HCT116 (cell line): Measurements from ENCODE around the gene PLA2G7. TPM values are rescaled to one million over a fixed set of nuclear protein-coding genes. Genes with fewer than 3 reads are reported as not detected.

ENCODE experiments used
- ATAC-seq: fragments of 200-7000 bp; cut with Tn5 transposase; 2 replicates; pipeline ENCODE4 v1.9.1; 2020; ENCODE audit warnings: mild to moderate bottlenecking, moderate library complexity
- BruUV-seq: library from RNA; stranded (reverse); fragments of 400-500 nt; replicated peaks from 2 replicates; lab custom pipeline; 2021; lab: Mats Ljungman, UMichigan
- CTCF ChIA-PET: fragments of 300-600 bp; sonication (Branson Sonifier 250); formaldehyde crosslinking; loops from one replicate; lab custom pipeline; 2021; ENCODE audit warnings: antibody characterized with exemption; lab: Charles Lee
- POLR2A ChIA-PET: fragments of 300-600, 350-600 bp; sonication (Branson Sonifier 250); formaldehyde crosslinking; loops from one replicate; lab custom pipeline; 2021; ENCODE audit warnings: antibody characterized with exemption; lab: Charles Lee
- RAD21 ChIA-PET, 2 experiments: fragments of 300-600 bp; sonication (Branson Sonifier 250); formaldehyde crosslinking; loops; one replicate each; lab custom pipeline; 2023; ENCODE audit warnings: low total read pairs in 2 of 2; ENCODE audit not compliant: uncharacterized antibody in 2 of 2, unreplicated experiment in 2 of 2, low non-redundant PET in 1 of 2; lab: Charles Lee
- DNase-seq: peaks from one replicate; pipeline ENCODE4 v3.0.0-alpha.2; 2010; ENCODE audit warnings: low read depth, low spot score
- H2AFZ ChIP-seq: fragments of 200-600 bp; shearing (Covaris generic), sonication (generic); 2 replicates; pipeline ENCODE4 v1.6.1; 2017; ENCODE audit warnings: low read depth, mixed run types, mixed read lengths, antibody characterized with exemption, low read length; ENCODE audit not compliant: poor library complexity, severe bottlenecking
- H3K27ac ChIP-seq: 2 replicates; pipeline ENCODE4 v1.5.1; 2012; ENCODE audit warnings: low read depth, low read length
- H3K27me3 ChIP-seq: fragments of 200-600 bp; sonication (generic); 2 replicates; pipeline ENCODE4 v1.6.1; 2016; ENCODE audit warnings: mixed run types, low read length, mixed read lengths; ENCODE audit not compliant: insufficient read depth
- H3K36me3 ChIP-seq, 2 experiments: fragments of 200-500 bp in 1 of 2; fragments of 200-600 bp in 1 of 2; sonication (Bioruptor generic) in 1 of 2; sonication (generic) in 1 of 2; 2 replicates each; pipeline versions ENCODE4 v1.5.1 to v1.6.1; 2014 to 2016; ENCODE audit warnings: low read length in 2 of 2, inconsistent platforms in 1 of 2, mixed read lengths in 1 of 2, mixed run types in 1 of 2; ENCODE audit not compliant: insufficient read depth in 2 of 2, control insufficient read depth in 1 of 2
- H3K4me1 ChIP-seq, 2 experiments: fragments of 200-600 bp in 1 of 2; sonication (generic) in 1 of 2; 2 replicates each; pipeline versions ENCODE4 v1.5.1 to v1.6.1; 2012 to 2017; ENCODE audit warnings: low read length in 2 of 2, inconsistent platforms in 1 of 2, mild to moderate bottlenecking in 1 of 2, mixed read lengths in 1 of 2, mixed run types in 1 of 2, moderate library complexity in 1 of 2; ENCODE audit not compliant: insufficient read depth in 2 of 2, control insufficient read depth in 1 of 2
- H3K4me2 ChIP-seq: fragments of 200-600 bp; sonication (generic); 2 replicates; pipeline ENCODE4 v1.6.1; 2017; ENCODE audit warnings: mixed run types, low read length, mixed read lengths
- H3K4me3 ChIP-seq, 2 experiments: fragments of 200-600 bp in 1 of 2; sonication (generic) in 1 of 2; replicated peaks in 1 of 2; 2 replicates each; pipeline ENCODE4 v1.5.1; 2011 to 2016; ENCODE audit warnings: low read length in 2 of 2, control low read depth in 1 of 2, low read depth in 1 of 2, mild to moderate bottlenecking in 1 of 2, mixed read lengths in 1 of 2, mixed run types in 1 of 2
- H3K79me2 ChIP-seq: fragments of 200-600 bp; sonication (generic); 2 replicates; pipeline ENCODE4 v1.6.1; 2017; ENCODE audit warnings: mild to moderate bottlenecking, mixed run types, low read length, moderate library complexity, mixed read lengths; ENCODE audit not compliant: insufficient read depth
- H3K9ac ChIP-seq: fragments of 200-600 bp; sonication (generic); 2 replicates; pipeline ENCODE4 v1.6.1; 2016; ENCODE audit warnings: low read length, mixed read lengths
- H3K9me2 ChIP-seq: fragments of 200-600 bp; sonication (generic), shearing (Covaris generic); 2 replicates; pipeline ENCODE4 v1.6.1; 2017; ENCODE audit warnings: mixed run types, mild to moderate bottlenecking, moderate library complexity; ENCODE audit not compliant: insufficient read depth
- H3K9me3 ChIP-seq, 2 experiments: fragments of 200-500 bp in 1 of 2; fragments of 200-600 bp in 1 of 2; sonication (Bioruptor generic) in 1 of 2; sonication (generic) in 1 of 2; 2 replicates each; pipeline ENCODE4 v1.6.1; 2014 to 2017; ENCODE audit warnings: low read length in 2 of 2, mixed read lengths in 2 of 2, inconsistent platforms in 1 of 2, low read depth in 1 of 2, mild to moderate bottlenecking in 1 of 2, mixed run types in 1 of 2, moderate library complexity in 1 of 2; ENCODE audit not compliant: control insufficient read depth in 1 of 2, insufficient read depth in 1 of 2
- H4K20me1 ChIP-seq: fragments of 200-600 bp; sonication (generic), shearing (Covaris generic); 2 replicates; pipeline ENCODE4 v1.6.1; 2017; ENCODE audit warnings: mixed run types, mild to moderate bottlenecking, moderate library complexity; ENCODE audit not compliant: insufficient read depth
- CEBPB ChIP-seq: IDR thresholded peaks from 2 replicates; pipeline ENCODE4 v1.6.1; 2012; ENCODE audit warnings: low read depth
- EGR1 ChIP-seq: IDR thresholded peaks from 2 replicates; pipeline ENCODE4 v1.6.1; 2012; ENCODE audit warnings: low read depth
- ELF1 ChIP-seq: IDR thresholded peaks from 2 replicates; pipeline ENCODE4 v1.6.1; 2012; ENCODE audit warnings: low read depth, borderline replicate concordance
- EZH2 ChIP-seq: fragments of 200-600 bp; sonication (generic); IDR thresholded peaks from 2 replicates; pipeline ENCODE4 v1.6.1; 2017; ENCODE audit warnings: antibody characterized with exemption, mixed run types
- FOSL1 ChIP-seq: IDR thresholded peaks from 2 replicates; pipeline ENCODE4 v1.6.1; 2012; ENCODE audit warnings: low read depth
- JUND ChIP-seq: IDR thresholded peaks from 2 replicates; pipeline ENCODE4 v1.6.1; 2012
- POLR2A ChIP-seq: IDR thresholded peaks from 2 replicates; pipeline ENCODE4 v1.7.0; 2011; ENCODE audit warnings: borderline replicate concordance; ENCODE audit not compliant: insufficient read depth, insufficient read length; ENCODE audit errors: extremely low read depth
- POLR2AphosphoS5 ChIP-seq: IDR thresholded peaks from 2 replicates; pipeline ENCODE4 v1.6.1; 2011; ENCODE audit warnings: mild to moderate bottlenecking, low read depth, low read length, moderate library complexity
- RAD21 ChIP-seq: IDR thresholded peaks from 2 replicates; pipeline ENCODE4 v1.6.1; 2012; ENCODE audit warnings: low read depth, mild to moderate bottlenecking
- SIN3A ChIP-seq: IDR thresholded peaks from 2 replicates; pipeline ENCODE4 v1.6.1; 2012; ENCODE audit warnings: low read depth
- SP1 ChIP-seq: IDR thresholded peaks from 2 replicates; pipeline ENCODE4 v1.6.1; 2012; ENCODE audit warnings: low read depth
- TCF7L2 ChIP-seq: IDR thresholded peaks from 2 replicates; pipeline ENCODE4 v1.7.0; 2011; ENCODE audit warnings: borderline replicate concordance, inconsistent platforms; ENCODE audit not compliant: insufficient read depth, insufficient read length; ENCODE audit errors: extremely low read depth
- YY1 ChIP-seq: IDR thresholded peaks from 2 replicates; pipeline ENCODE4 v1.6.1; 2011; ENCODE audit warnings: low read length, low read depth, moderate library complexity, mild to moderate bottlenecking; ENCODE audit not compliant: insufficient replicate concordance; ENCODE audit errors: extremely low read depth
- intact Hi-C: fragments of 100-400 bp; cut with micrococcal nuclease; formaldehyde crosslinking; loops from 2 replicates; pipeline ENCODE4 v1.10.0; 2022
- total RNA-seq: library from RNA; stranded (reverse); gene quantifications from one replicate; pipeline ENCODE4 v1.2.1, GENCODE V29; 2021; ENCODE audit not compliant: unreplicated experiment
- TF ChIP-seq, protein P1 (sequence below): IDR thresholded peaks from 2 replicates; pipeline ENCODE4 v1.6.1; 2012
- TF ChIP-seq, protein P2 (sequence below): IDR thresholded peaks from 2 replicates; pipeline ENCODE4 v1.6.1; 2012
- TF ChIP-seq, protein P3 (sequence below): IDR thresholded peaks from 2 replicates; pipeline ENCODE4 v1.6.1; 2011; ENCODE audit warnings: mild to moderate bottlenecking, low read length, moderate library complexity; ENCODE audit not compliant: insufficient replicate concordance; ENCODE audit errors: extremely low read depth

Gene PLA2G7
- total RNA-seq, 1 experiment from 2014 or later, result 2.8 TPM

DNA sequence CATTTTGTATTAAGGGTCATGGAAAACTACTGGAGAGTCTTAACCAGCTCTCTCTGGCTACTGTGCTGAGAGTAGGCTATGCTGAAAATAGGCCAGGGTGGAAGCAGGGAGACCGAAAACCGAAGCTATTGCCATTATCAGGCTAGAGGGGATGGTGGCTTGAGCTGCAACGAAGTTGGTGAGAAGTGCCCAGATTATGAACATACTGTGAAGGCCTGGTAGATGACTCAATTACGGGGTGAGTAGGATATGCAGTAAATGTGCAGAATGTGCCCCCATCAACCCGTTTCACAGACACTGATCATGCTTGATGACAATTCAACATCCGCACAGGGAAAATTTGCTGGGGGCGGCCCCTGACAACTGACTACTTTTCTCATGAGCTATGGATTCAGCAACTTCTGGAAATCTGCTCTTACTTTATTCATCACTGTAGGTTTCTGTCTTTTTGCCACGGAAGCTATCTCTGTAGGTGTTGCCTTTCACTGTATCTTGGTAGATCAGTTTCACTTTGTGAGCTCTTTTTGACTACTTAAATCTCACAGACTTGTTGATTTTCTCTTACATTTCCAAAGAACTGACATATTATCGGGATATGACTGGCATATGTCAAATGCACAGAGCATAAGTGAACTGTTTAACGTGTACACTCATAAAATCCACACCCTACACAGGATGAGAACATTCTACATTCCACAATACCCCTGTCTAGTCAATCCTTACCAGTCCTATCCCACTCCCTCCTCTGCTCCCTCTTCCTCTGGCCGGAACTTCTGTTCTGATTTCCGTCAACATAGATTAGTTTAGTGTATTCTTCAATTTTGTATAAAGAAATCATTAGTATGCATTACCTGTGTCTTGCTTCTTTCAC, 42.5 kb upstream of the PLA2G7 start:
- DNase-seq (no peak), ATAC-seq (no peak)
- ChIA-PET POLR2A (no interaction called here), CTCF (no interaction called here)
- Histone ChIP-seq H3K9ac (no peak overlapping the region), H3K27ac (no peak overlapping the region), H3K27me3 (no peaks in the 10 kb centered on the region), H3K36me3 (no peaks in the 10 kb centered on the region), H3K4me1 (no peaks in the 10 kb centered on the region), H3K79me2 (no peaks in the 10 kb centered on the region), H2AFZ (no peak overlapping the region), H3K4me3 (no peak overlapping the region), H3K4me2 (no peak overlapping the region)
- intact Hi-C loops, result no loop called here
- BruUV-seq, result no TSS peak
- TF ChIP-seq JUND (no peak), CEBPB (no peak), RAD21 (no peak), YY1 (no peak), SIN3A (no peak), ELF1 (no peak), POLR2AphosphoS5 (no peak), FOSL1 (no peak), POLR2A (no peak), EGR1 (no peak), EZH2 (no peak), SP1 (no peak), TCF7L2 (no peak)
- TF ChIP-seq, protein P1, sequence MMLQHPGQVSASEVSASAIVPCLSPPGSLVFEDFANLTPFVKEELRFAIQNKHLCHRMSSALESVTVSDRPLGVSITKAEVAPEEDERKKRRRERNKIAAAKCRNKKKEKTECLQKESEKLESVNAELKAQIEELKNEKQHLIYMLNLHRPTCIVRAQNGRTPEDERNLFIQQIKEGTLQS, result no peak
- TF ChIP-seq, protein P2, sequence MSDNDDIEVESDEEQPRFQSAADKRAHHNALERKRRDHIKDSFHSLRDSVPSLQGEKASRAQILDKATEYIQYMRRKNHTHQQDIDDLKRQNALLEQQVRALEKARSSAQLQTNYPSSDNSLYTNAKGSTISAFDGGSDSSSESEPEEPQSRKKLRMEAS, result no peak
- TF ChIP-seq, protein P3, sequence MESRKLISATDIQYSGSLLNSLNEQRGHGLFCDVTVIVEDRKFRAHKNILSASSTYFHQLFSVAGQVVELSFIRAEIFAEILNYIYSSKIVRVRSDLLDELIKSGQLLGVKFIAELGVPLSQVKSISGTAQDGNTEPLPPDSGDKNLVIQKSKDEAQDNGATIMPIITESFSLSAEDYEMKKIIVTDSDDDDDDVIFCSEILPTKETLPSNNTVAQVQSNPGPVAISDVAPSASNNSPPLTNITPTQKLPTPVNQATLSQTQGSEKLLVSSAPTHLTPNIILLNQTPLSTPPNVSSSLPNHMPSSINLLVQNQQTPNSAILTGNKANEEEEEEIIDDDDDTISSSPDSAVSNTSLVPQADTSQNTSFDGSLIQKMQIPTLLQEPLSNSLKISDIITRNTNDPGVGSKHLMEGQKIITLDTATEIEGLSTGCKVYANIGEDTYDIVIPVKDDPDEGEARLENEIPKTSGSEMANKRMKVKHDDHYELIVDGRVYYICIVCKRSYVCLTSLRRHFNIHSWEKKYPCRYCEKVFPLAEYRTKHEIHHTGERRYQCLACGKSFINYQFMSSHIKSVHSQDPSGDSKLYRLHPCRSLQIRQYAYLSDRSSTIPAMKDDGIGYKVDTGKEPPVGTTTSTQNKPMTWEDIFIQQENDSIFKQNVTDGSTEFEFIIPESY, result no peak
- TF ChIP-seq, all 23 proteins: peak for 0
- no peaks in the 10 kb centered on the region for H3K9me2 ChIP-seq
- RAD21 ChIA-PET, result no interaction called here
- H4K20me1 ChIP-seq, result no peaks in the 10 kb centered on the region
- H3K9me3 ChIP-seq, result no peaks in the 10 kb centered on the region
